OCI-LY1 (cell line): ENCODE measurements around the gene SCIN.

Source experiments
- H2AFZ ChIP-seq: fragments of 200-600 bp; sonication (generic), shearing (Covaris generic); 2 replicates; pipeline ENCODE4 v1.6.0; 2014; ENCODE audit warnings: antibody characterized with exemption, mild to moderate bottlenecking, low read length
- H3F3A ChIP-seq: fragments of 200-600 bp; sonication (generic), shearing (Covaris generic); 2 replicates; pipeline ENCODE4 v1.6.0; 2014; ENCODE audit warnings: mild to moderate bottlenecking, antibody characterized with exemption, low read length, moderate library complexity; ENCODE audit not compliant: insufficient read depth
- H3K27ac ChIP-seq: fragments of 200-600 bp; sonication (generic); 2 replicates; pipeline ENCODE4 v1.5.1; 2014; ENCODE audit warnings: low read length, mixed run types, mild to moderate bottlenecking, low read depth; ENCODE audit not compliant: poor library complexity, severe bottlenecking
- H3K27me3 ChIP-seq: fragments of 200-600 bp; sonication (generic); 2 replicates; pipeline ENCODE4 v1.6.0; 2014; ENCODE audit warnings: antibody characterized with exemption, mild to moderate bottlenecking, low read length, moderate library complexity; ENCODE audit not compliant: insufficient read depth
- H3K36me3 ChIP-seq: fragments of 200-600 bp; sonication (generic); 2 replicates; pipeline ENCODE4 v1.6.1; 2014; ENCODE audit warnings: mild to moderate bottlenecking, antibody characterized with exemption, low read length, moderate library complexity, mixed read lengths; ENCODE audit not compliant: insufficient read depth
- H3K4me1 ChIP-seq: fragments of 200-600 bp; sonication (generic); 2 replicates; pipeline ENCODE4 v1.5.1; 2014; ENCODE audit warnings: mild to moderate bottlenecking, low read length, moderate library complexity; ENCODE audit not compliant: insufficient read depth, severe bottlenecking
- H3K4me2 ChIP-seq: fragments of 200-600 bp; sonication (generic), shearing (Covaris generic); 2 replicates; pipeline ENCODE4 v1.6.1; 2014; ENCODE audit warnings: low read length
- H3K4me3 ChIP-seq: fragments of 200-600 bp; sonication (generic); 2 replicates; pipeline ENCODE4 v1.5.1; 2014; ENCODE audit warnings: low read length, low read depth, mild to moderate bottlenecking, mixed read lengths; ENCODE audit not compliant: poor library complexity, severe bottlenecking
- H3K79me2 ChIP-seq: fragments of 200-600 bp; shearing (Covaris generic); 2 replicates; pipeline ENCODE4 v1.6.1; 2016; ENCODE audit warnings: mixed run types, low read length, mixed read lengths; ENCODE audit not compliant: insufficient read depth
- H3K9ac ChIP-seq: fragments of 200-600 bp; sonication (generic), shearing (Covaris generic); 2 replicates; pipeline ENCODE4 v1.6.1; 2014; ENCODE audit warnings: mild to moderate bottlenecking, low read length, mixed read lengths
- H3K9me2 ChIP-seq: fragments of 200-600 bp; sonication (generic), shearing (Covaris generic); 2 replicates; pipeline ENCODE4 v1.6.1; 2014; ENCODE audit warnings: low read depth, mild to moderate bottlenecking, low read length, mixed read lengths
- H3K9me3 ChIP-seq: fragments of 200-600 bp; shearing (Covaris generic); 2 replicates; pipeline ENCODE4 v1.6.1; 2014; ENCODE audit warnings: low read length, mixed read lengths
- H4K20me1 ChIP-seq: fragments of 200-600 bp; sonication (generic), shearing (Covaris generic); 2 replicates; pipeline ENCODE4 v1.6.0; 2016; ENCODE audit warnings: mild to moderate bottlenecking, low read length; ENCODE audit not compliant: insufficient read depth
- EZH2 ChIP-seq: fragments of 200-600 bp; sonication (generic), shearing (Covaris generic); IDR thresholded peaks from 2 replicates; pipeline ENCODE4 v1.8.0; 2017; ENCODE audit warnings: borderline replicate concordance, mixed run types, mild to moderate bottlenecking, antibody characterized with exemption, low read length, moderate library complexity, mixed read lengths
- TF ChIP-seq, protein P1 (sequence below): fragments of 200-600 bp; sonication (generic), shearing (Covaris generic); IDR thresholded peaks from 2 replicates; pipeline ENCODE4 v1.5.1; 2017; ENCODE audit warnings: mild to moderate bottlenecking, antibody characterized with exemption, low read length, moderate library complexity, mixed read lengths

SCIN gene

DNA sequence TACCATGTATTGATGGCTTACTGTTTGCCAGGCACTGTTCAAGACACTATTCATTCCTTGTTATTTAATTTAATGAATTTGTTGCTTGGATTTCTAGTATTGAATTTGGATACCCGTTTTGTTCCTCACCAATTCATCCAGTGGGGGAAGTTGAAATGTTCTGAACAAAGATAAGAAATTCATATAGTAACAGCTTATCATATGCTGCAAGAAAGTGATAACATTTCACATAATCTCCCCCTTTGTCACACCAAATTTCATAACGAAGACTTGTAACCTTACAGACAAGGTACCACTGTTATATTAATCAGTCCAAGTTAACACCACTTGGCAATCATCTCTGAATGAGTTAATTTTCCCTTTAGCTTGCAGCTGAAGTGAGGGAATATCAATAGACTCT, 42.1 kb downstream of the SCIN start:
- H3K79me2 ChIP-seq = no peaks in the 10 kb centered on the region
- H3K9me2 ChIP-seq = no peaks in the 10 kb centered on the region
- no peak overlapping the region for H3K9ac ChIP-seq
- no peaks in the 10 kb centered on the region for H4K20me1 ChIP-seq
- no peak overlapping the region for H3K4me3 ChIP-seq
- no peaks in the 10 kb centered on the region for H3K36me3 ChIP-seq
- no peak overlapping the region for H3K4me2 ChIP-seq
- H3K4me1 ChIP-seq = no peaks in the 10 kb centered on the region
- TF ChIP-seq, protein P1, sequence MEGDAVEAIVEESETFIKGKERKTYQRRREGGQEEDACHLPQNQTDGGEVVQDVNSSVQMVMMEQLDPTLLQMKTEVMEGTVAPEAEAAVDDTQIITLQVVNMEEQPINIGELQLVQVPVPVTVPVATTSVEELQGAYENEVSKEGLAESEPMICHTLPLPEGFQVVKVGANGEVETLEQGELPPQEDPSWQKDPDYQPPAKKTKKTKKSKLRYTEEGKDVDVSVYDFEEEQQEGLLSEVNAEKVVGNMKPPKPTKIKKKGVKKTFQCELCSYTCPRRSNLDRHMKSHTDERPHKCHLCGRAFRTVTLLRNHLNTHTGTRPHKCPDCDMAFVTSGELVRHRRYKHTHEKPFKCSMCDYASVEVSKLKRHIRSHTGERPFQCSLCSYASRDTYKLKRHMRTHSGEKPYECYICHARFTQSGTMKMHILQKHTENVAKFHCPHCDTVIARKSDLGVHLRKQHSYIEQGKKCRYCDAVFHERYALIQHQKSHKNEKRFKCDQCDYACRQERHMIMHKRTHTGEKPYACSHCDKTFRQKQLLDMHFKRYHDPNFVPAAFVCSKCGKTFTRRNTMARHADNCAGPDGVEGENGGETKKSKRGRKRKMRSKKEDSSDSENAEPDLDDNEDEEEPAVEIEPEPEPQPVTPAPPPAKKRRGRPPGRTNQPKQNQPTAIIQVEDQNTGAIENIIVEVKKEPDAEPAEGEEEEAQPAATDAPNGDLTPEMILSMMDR = no peak
- no peak for TF ChIP-seq EZH2
- no peaks in the 10 kb centered on the region for H3K27me3 ChIP-seq
- no peaks in the 10 kb centered on the region for H3K9me3 ChIP-seq
- H2AFZ ChIP-seq = no peak overlapping the region
- no peaks in the 10 kb centered on the region for H3F3A ChIP-seq
- no peak overlapping the region for H3K27ac ChIP-seq

DNA sequence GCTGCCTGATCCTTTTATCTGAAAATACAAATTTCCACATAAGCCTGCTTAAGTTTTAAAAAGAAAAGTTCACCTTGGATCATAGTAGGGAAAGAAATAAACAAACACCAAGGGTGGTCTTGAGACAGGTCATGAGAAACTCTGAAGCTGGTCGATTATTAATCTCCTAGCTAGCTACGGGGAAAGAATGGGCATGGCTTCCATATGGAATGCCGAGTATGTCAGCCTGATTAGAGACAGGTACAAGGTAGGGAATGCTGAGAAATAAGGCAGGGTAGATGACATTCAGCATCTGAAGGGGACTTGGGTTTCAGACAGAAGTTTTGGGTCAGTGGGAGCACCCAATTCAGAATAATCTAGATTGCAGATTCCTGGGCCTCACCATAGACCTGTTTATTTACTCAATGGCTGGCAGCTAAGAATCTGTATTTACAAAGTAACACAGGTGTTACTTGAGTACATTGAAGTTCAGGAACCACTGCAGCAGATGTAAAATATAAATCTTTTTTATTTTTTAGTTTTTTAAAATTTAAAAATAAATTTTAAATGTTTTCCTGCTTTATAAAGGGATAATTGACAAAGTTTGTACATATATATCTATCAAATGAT, 49.0 kb downstream of the SCIN start:
- H3K9me3 ChIP-seq = no peaks in the 10 kb centered on the region
- no peak overlapping the region for H3K4me3 ChIP-seq
- TF ChIP-seq, protein P1 = no peak
- TF ChIP-seq EZH2 = no peak

DNA sequence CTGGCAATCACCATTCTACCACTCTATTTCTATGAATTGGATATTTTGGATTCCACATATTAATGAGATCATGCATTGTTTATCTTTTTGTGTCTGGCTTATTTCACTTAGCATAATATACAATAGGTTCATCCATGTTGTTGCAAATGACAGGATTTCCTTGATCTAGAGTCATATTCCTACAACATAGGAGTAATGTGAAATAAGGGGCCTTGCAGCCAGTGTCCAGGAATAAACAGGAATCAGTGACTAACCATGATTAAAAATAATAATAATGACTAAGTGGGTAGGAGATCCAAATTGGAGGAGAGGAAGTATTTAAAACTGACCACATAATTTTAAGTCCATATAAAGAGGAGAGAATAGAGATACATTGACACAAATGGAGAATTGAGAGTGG, 49.9 kb downstream of the SCIN start:
- Histone ChIP-seq H3K9ac (no peak overlapping the region), H3K27ac (no peak overlapping the region), H4K20me1 (no peaks in the 10 kb centered on the region), H3K79me2 (no peaks in the 10 kb centered on the region), H3K27me3 (no peaks in the 10 kb centered on the region), H2AFZ (no peak overlapping the region), H3K4me2 (no peak overlapping the region), H3K9me3 (no peaks in the 10 kb centered on the region), H3K4me3 (no peak overlapping the region), H3K4me1 (no peaks in the 10 kb centered on the region), H3F3A (no peaks in the 10 kb centered on the region), H3K9me2 (no peaks in the 10 kb centered on the region), H3K36me3 (no peaks in the 10 kb centered on the region)
- TF ChIP-seq, protein P1 = no peak
- TF ChIP-seq EZH2 = no peak

More for the DNA sequence above, 49.0 kb downstream of the SCIN start:
- Histone ChIP-seq H3K9me2 (no peaks in the 10 kb centered on the region), H3K79me2 (no peaks in the 10 kb centered on the region), H3K27ac (no peak overlapping the region), H4K20me1 (no peaks in the 10 kb centered on the region), H3K36me3 (no peaks in the 10 kb centered on the region), H3K9ac (no peak overlapping the region), H3F3A (no peaks in the 10 kb centered on the region), H3K27me3 (no peaks in the 10 kb centered on the region), H2AFZ (no peak overlapping the region), H3K4me2 (no peak overlapping the region), H3K4me1 (no peaks in the 10 kb centered on the region)
